Measurements from ENCODE around the gene TEAD4. TPM values are rescaled to one million over a fixed set of nuclear protein-coding genes. Genes with fewer than 3 reads are reported as not detected.

The TEAD4 gene
- total and polyA plus RNA-seq, 2 donors (not counting 1 experiment from before 2014, with no cell fraction given) = 6.3 to 14.3 TPM

- Histone ChIP-seq H2AFZ (ENCODE audit: low read length) (no peak overlapping the region), H3K36me3 (ENCODE audit: control insufficient read depth, insufficient read depth, low read length) (no peaks in the 10 kb centered on the region), H3K9ac (ENCODE audit: insufficient read depth, low read length) (no peak overlapping the region), H4K20me1 (ENCODE audit: control insufficient read depth, extremely low read depth, insufficient read depth, low read length) (no peaks in the 10 kb centered on the region), H3K4me1 (ENCODE audit: control insufficient read depth, extremely low read depth, insufficient read depth, low read length) (peaks cover 2% of the 10 kb centered on the region), H3K79me2 (ENCODE audit: control insufficient read depth, insufficient read depth, low read length) (no peaks in the 10 kb centered on the region), H3K27me3 (ENCODE audit: control insufficient read depth, insufficient read depth, low read length) (no peaks in the 10 kb centered on the region), H3K4me2 (ENCODE audit: extremely low read depth, insufficient read depth, low read length) (no peak overlapping the region), H3K27ac (ENCODE audit: insufficient read depth, low read length) (no peak overlapping the region), H3K9me3 (ENCODE audit: control insufficient read depth, insufficient read depth, low read depth, low read length) (no peaks in the 10 kb centered on the region), H3K4me3 (replicated peaks in 1 of 4; ENCODE audit: control extremely low read depth in 1 of 4, insufficient read depth in 1 of 4, low read depth in 3 of 4, low read length in 4 of 4) (no peak overlapping the region)
- TF ChIP-seq EZH2 (IDR thresholded peaks at IDR 0.05; ENCODE audit: low read length, missing control alignments) (no peak), CTCF (conservative IDR thresholded peaks at IDR 0.05 in 1 of 2, IDR thresholded peaks at IDR 0.05 in 1 of 2; ENCODE audit: low read depth in 1 of 2, low read length in 2 of 2) (no peak)
- no peak for DNase-seq (ENCODE audit: low read depth in 2 of 2)
Observed at GRCh38 chr12:3014641-3015040, 55.4 kb downstream of the TEAD4 start.

- no peaks in the 10 kb centered on the region for H3K36me3 ChIP-seq (ENCODE audit: control insufficient read depth, insufficient read depth, low read length)
- H3K4me3 ChIP-seq (replicated peaks in 1 of 4; ENCODE audit: control extremely low read depth in 1 of 4, insufficient read depth in 1 of 4, low read depth in 3 of 4, low read length in 4 of 4) = no peak overlapping the region
- no peak overlapping the region for H3K9ac ChIP-seq (ENCODE audit: insufficient read depth, low read length)
- H3K79me2 ChIP-seq (ENCODE audit: control insufficient read depth, insufficient read depth, low read length) = no peaks in the 10 kb centered on the region
- no peaks in the 10 kb centered on the region for H3K9me3 ChIP-seq (ENCODE audit: control insufficient read depth, insufficient read depth, low read depth, low read length)
- no peak overlapping the region for H3K27ac ChIP-seq (ENCODE audit: insufficient read depth, low read length)
- no peak overlapping the region for H3K4me2 ChIP-seq (ENCODE audit: extremely low read depth, insufficient read depth, low read length)
- H4K20me1 ChIP-seq (ENCODE audit: control insufficient read depth, extremely low read depth, insufficient read depth, low read length) = no peaks in the 10 kb centered on the region
- no peak overlapping the region for H2AFZ ChIP-seq (ENCODE audit: low read length)
- peaks cover 2% of the 10 kb centered on the region for H3K4me1 ChIP-seq (ENCODE audit: control insufficient read depth, extremely low read depth, insufficient read depth, low read length)
- no peak for TF ChIP-seq EZH2 (IDR thresholded peaks at IDR 0.05; ENCODE audit: low read length, missing control alignments)
- DNase-seq (ENCODE audit: low read depth in 2 of 2) = no peak
- H3K27me3 ChIP-seq (ENCODE audit: control insufficient read depth, insufficient read depth, low read length) = no peaks in the 10 kb centered on the region
Observed at GRCh38 chr12:3015356-3015755, 56.2 kb downstream of the TEAD4 start.

GRCh38 chr12:3016191-3016590, 57.0 kb downstream of the TEAD4 start:
- no peaks in the 10 kb centered on the region for H3K79me2 ChIP-seq (ENCODE audit: control insufficient read depth, insufficient read depth, low read length)
- no peak overlapping the region for H3K4me2 ChIP-seq (ENCODE audit: extremely low read depth, insufficient read depth, low read length)
- no peak overlapping the region for H2AFZ ChIP-seq (ENCODE audit: low read length)
- no peaks in the 10 kb centered on the region for H3K27me3 ChIP-seq (ENCODE audit: control insufficient read depth, insufficient read depth, low read length)
- peak in 1 of 2 donors; percentile 31 for DNase-seq (ENCODE audit: low read depth in 2 of 2)
- H3K27ac ChIP-seq (ENCODE audit: insufficient read depth, low read length) = no peak overlapping the region
- H3K4me3 ChIP-seq (replicated peaks in 1 of 4; ENCODE audit: control extremely low read depth in 1 of 4, insufficient read depth in 1 of 4, low read depth in 3 of 4, low read length in 4 of 4) = no peak overlapping the region
- H3K4me1 ChIP-seq (ENCODE audit: control insufficient read depth, extremely low read depth, insufficient read depth, low read length) = peaks cover 2% of the 10 kb centered on the region
- no peaks in the 10 kb centered on the region for H3K9me3 ChIP-seq (ENCODE audit: control insufficient read depth, insufficient read depth, low read depth, low read length)
- no peak overlapping the region for H3K9ac ChIP-seq (ENCODE audit: insufficient read depth, low read length)
- TF ChIP-seq CTCF (conservative IDR thresholded peaks at IDR 0.05 in 1 of 2, IDR thresholded peaks at IDR 0.05 in 1 of 2; ENCODE audit: low read depth in 1 of 2, low read length in 2 of 2) = no peak
- no peak for TF ChIP-seq EZH2 (IDR thresholded peaks at IDR 0.05; ENCODE audit: low read length, missing control alignments)
- no peaks in the 10 kb centered on the region for H3K36me3 ChIP-seq (ENCODE audit: control insufficient read depth, insufficient read depth, low read length)
- no peaks in the 10 kb centered on the region for H4K20me1 ChIP-seq (ENCODE audit: control insufficient read depth, extremely low read depth, insufficient read depth, low read length)
